ENCODE measurements around the gene FRMPD2. TPM values are rescaled to one million over a fixed set of nuclear protein-coding genes. Genes with fewer than 3 reads are reported as not detected.

FRMPD2 gene
- total RNA-seq, 4 donors from 2014 or later: not detected

- Histone ChIP-seq H3K27ac (no peak overlapping the region), H3K4me3 (no peak overlapping the region), H3K36me3 (no peaks in the 10 kb centered on the region), H3K4me1 (peaks cover 23 to 40% of the 10 kb centered on the region in 2 donors), H3K9me3 (no peaks in the 10 kb centered on the region), H3K27me3 (no peaks in the 10 kb centered on the region)
- DNase-seq (no peak), ATAC-seq (no peak)
- in situ Hi-C loops (cut with MboI; ENCODE audit: low sequenced_read_pairs in 4 of 4) (no loop called here), intact Hi-C loops (cut with DNase I; ENCODE audit: low total_unique reads) (loop anchor here (10.0 kb wide), 1 partner anchor 1211 kb away; no protein-coding TSS in a partner anchor)
- TF ChIP-seq POLR2A (IDR thresholded peaks at IDR 0.05): no peak
- TF ChIP-seq CTCF (IDR thresholded peaks at IDR 0.05 in 4 of 5, conservative IDR thresholded peaks at IDR 0.05 in 1 of 5): no peak
Observed at GRCh38 chr10:48314107-48314506, 39.6 kb upstream of the FRMPD2 start.

GRCh38 chr10:48309711-48310226 lies 35.3 kb upstream of the FRMPD2 start:
- Histone ChIP-seq H3K27me3 (no peaks in the 10 kb centered on the region), H3K9me3 (no peaks in the 10 kb centered on the region), H3K4me1 (peaks cover 38 to 40% of the 10 kb centered on the region in 2 donors), H3K27ac (no peak overlapping the region), H3K4me3 (no peak overlapping the region), H3K36me3 (no peaks in the 10 kb centered on the region)
- ATAC-seq (no peak), DNase-seq (no peak)
- in situ Hi-C loops (cut with MboI; ENCODE audit: low sequenced_read_pairs in 4 of 4) (no loop called here), intact Hi-C loops (cut with DNase I; ENCODE audit: low total_unique reads) (loop anchor here (5.0 to 10.0 kb wide), 2 partner anchors 348 to 1215 kb away; no protein-coding TSS in a partner anchor)
- peak in 1 of 5 experiments; percentile 31 for TF ChIP-seq CTCF (IDR thresholded peaks at IDR 0.05 in 4 of 5, conservative IDR thresholded peaks at IDR 0.05 in 1 of 5)
- no peak for TF ChIP-seq POLR2A (IDR thresholded peaks at IDR 0.05)

- ATAC-seq (no peak), DNase-seq (no peak)
- Histone ChIP-seq H3K4me1 (peaks cover 35 to 38% of the 10 kb centered on the region in 2 donors), H3K36me3 (no peaks in the 10 kb centered on the region), H3K27ac (peak overlapping the region; percentile 93 to 98 (median 96)), H3K27me3 (no peaks in the 10 kb centered on the region), H3K9me3 (no peaks in the 10 kb centered on the region), H3K4me3 (peak overlapping the region; percentile 76 to 81 (median 79))
- in situ Hi-C loops (cut with MboI; ENCODE audit: low sequenced_read_pairs in 4 of 4) (no loop called here), intact Hi-C loops (cut with DNase I; ENCODE audit: low total_unique reads) (loop anchor here (5.0 kb wide), 1 partner anchor 350 kb away; no protein-coding TSS in a partner anchor)
- no peak for TF ChIP-seq CTCF (IDR thresholded peaks at IDR 0.05 in 4 of 5, conservative IDR thresholded peaks at IDR 0.05 in 1 of 5)
- no peak for TF ChIP-seq POLR2A (IDR thresholded peaks at IDR 0.05)
Observed at GRCh38 chr10:48307711-48308018, 33.2 kb upstream of the FRMPD2 start.

- TF ChIP-seq POLR2A (IDR thresholded peaks at IDR 0.05) (no peak), CTCF (IDR thresholded peaks at IDR 0.05 in 4 of 5, conservative IDR thresholded peaks at IDR 0.05 in 1 of 5) (no peak)
- peaks cover 35 to 38% of the 10 kb centered on the region in 2 donors for H3K4me1 ChIP-seq
- DNase-seq (peak; percentile 18 to 32), ATAC-seq (peak; percentile 61 to 66)
- peak overlapping the region; percentile 93 to 98 (median 96) for H3K27ac ChIP-seq
- H3K27me3 ChIP-seq: no peaks in the 10 kb centered on the region
- peak overlapping the region; percentile 76 to 81 (median 79) for H3K4me3 ChIP-seq
- in situ Hi-C loops (cut with MboI; ENCODE audit: low sequenced_read_pairs in 4 of 4) (no loop called here), intact Hi-C loops (cut with DNase I; ENCODE audit: low total_unique reads) (loop anchor here (5.0 kb wide), 1 partner anchor 350 kb away; no protein-coding TSS in a partner anchor)
- no peaks in the 10 kb centered on the region for H3K36me3 ChIP-seq
- H3K9me3 ChIP-seq: no peaks in the 10 kb centered on the region
Observed at GRCh38 chr10:48306870-48307710, 32.6 kb upstream of the FRMPD2 start.
